IPS-18a (cell line): Measurements from ENCODE around the gene HOXB1.

Experiments used
- H3K27ac ChIP-seq: one replicate; pipeline ENCODE4 v1.5.1; 2013; ENCODE audit warnings: low read length
- H3K27me3 ChIP-seq: one replicate; pipeline ENCODE4 v1.6.1; 2013; ENCODE audit warnings: mild to moderate bottlenecking, low read length; ENCODE audit not compliant: control insufficient read depth, insufficient read depth
- H3K36me3 ChIP-seq: one replicate; pipeline ENCODE4 v1.6.1; 2013; ENCODE audit warnings: low read depth, low read length; ENCODE audit not compliant: control insufficient read depth
- H3K4me1 ChIP-seq: one replicate; pipeline ENCODE4 v1.6.1; 2013; ENCODE audit warnings: low read depth, low read length; ENCODE audit not compliant: control insufficient read depth
- H3K4me3 ChIP-seq: one replicate; pipeline ENCODE4 v1.5.1; 2013; ENCODE audit warnings: low read length
- H3K9ac ChIP-seq: one replicate; pipeline ENCODE4 v1.6.1; 2013; ENCODE audit warnings: mild to moderate bottlenecking, low read length, moderate library complexity
- H3K9me3 ChIP-seq: one replicate; pipeline ENCODE4 v1.6.1; 2013; ENCODE audit warnings: low read depth, low read length; ENCODE audit not compliant: control insufficient read depth

Gene HOXB1

GRCh38 chr17:48565022-48565554 lies 34.3 kb upstream of the HOXB1 start:
- H3K4me1 ChIP-seq, result peaks cover 4% of the 10 kb centered on the region
- no peaks in the 10 kb centered on the region for H3K36me3 ChIP-seq
- H3K4me3 ChIP-seq, result no peak overlapping the region
- H3K27me3 ChIP-seq, result peaks cover 100% of the 10 kb centered on the region
- no peak overlapping the region for H3K27ac ChIP-seq
- no peaks in the 10 kb centered on the region for H3K9me3 ChIP-seq
- no peak overlapping the region for H3K9ac ChIP-seq

GRCh38 chr17:48564188-48565021 lies 33.6 kb upstream of the HOXB1 start:
- no peaks in the 10 kb centered on the region for H3K36me3 ChIP-seq
- no peak overlapping the region for H3K4me3 ChIP-seq
- peaks cover 4% of the 10 kb centered on the region for H3K4me1 ChIP-seq
- H3K27me3 ChIP-seq, result peaks cover 100% of the 10 kb centered on the region
- no peak overlapping the region for H3K9ac ChIP-seq
- H3K9me3 ChIP-seq, result no peaks in the 10 kb centered on the region
- no peak overlapping the region for H3K27ac ChIP-seq

GRCh38 chr17:48563867-48564187 lies 33.0 kb upstream of the HOXB1 start:
- H3K36me3 ChIP-seq, result no peaks in the 10 kb centered on the region
- no peak overlapping the region for H3K9ac ChIP-seq
- no peaks in the 10 kb centered on the region for H3K9me3 ChIP-seq
- H3K4me3 ChIP-seq, result no peak overlapping the region
- H3K27ac ChIP-seq, result no peak overlapping the region
- peaks cover 100% of the 10 kb centered on the region for H3K27me3 ChIP-seq
- H3K4me1 ChIP-seq, result peaks cover 4% of the 10 kb centered on the region

- H3K36me3 ChIP-seq, result no peaks in the 10 kb centered on the region
- H3K27ac ChIP-seq, result no peak overlapping the region
- H3K9ac ChIP-seq, result no peak overlapping the region
- H3K4me1 ChIP-seq, result peaks cover 4% of the 10 kb centered on the region
- peaks cover 100% of the 10 kb centered on the region for H3K27me3 ChIP-seq
- no peak overlapping the region for H3K4me3 ChIP-seq
- no peaks in the 10 kb centered on the region for H3K9me3 ChIP-seq
These were observed 32.6 kb upstream of the HOXB1 start for GRCh38 chr17:48563385-48563838.

DNA sequence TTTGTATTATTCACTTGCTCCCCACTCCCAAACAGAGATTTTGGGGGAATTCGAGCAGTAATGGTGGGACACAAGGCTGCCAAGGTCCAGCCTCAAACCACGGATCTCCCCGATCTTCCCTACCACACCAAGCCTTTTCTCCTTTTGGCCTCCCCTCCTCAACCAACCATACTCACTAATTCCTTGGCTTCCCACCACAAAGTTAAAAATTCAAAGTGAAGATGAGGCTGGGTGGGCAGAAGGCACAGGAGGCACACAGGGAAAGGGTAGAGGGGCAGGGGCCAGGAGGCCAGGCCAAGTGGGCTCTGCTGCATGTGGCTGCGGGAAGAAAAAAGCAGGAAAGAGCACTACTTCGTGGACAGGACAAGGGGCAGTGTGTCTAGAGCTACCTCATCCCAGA lies 32.1 kb upstream of the HOXB1 start:
- no peaks in the 10 kb centered on the region for H3K36me3 ChIP-seq
- no peak overlapping the region for H3K4me3 ChIP-seq
- peaks cover 100% of the 10 kb centered on the region for H3K27me3 ChIP-seq
- H3K9ac ChIP-seq, result no peak overlapping the region
- no peak overlapping the region for H3K27ac ChIP-seq
- peaks cover 4% of the 10 kb centered on the region for H3K4me1 ChIP-seq
- no peaks in the 10 kb centered on the region for H3K9me3 ChIP-seq

DNA sequence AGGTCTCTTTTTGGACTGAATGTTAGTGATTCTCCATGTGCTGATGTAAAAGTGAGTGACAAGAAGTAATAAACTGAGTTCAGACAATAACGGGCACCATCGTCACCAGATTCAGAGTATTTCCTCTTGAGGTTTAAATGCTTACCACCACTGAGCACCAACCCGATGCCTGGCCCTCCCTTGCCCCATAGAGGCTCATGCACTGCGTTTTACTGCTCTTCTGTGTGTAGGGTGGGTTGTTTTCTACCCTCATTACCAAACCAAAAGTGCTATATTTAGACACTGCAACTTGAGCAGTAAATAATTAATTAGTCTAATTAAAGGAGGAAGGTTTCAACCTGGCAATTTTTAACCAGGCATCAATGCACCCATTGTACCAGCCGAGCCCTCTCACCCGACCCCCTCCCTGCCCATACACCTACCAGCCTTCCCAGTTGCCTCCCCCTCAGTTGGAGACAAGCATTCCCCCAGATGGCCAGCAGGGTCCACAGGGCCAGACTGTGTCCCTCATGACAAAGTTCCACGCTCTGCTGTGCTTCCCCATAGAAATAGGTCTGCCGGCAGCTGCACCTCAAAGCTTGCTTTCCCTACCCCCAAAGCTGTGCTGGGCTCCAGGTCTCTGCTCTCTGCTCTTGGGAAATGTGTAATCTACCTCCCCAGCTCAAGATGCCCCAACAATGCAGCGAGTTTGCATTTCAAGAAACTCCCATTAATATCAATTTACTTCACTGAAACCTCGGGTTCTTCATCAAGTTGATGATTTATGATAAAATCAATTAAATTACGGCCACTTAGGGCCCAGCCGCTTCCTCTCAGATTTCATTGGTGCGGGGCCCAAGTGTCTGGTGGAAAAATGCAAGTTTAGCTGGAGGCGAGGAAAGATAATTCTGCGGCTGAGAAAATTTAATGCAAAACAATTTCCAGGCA lies 31.3 kb upstream of the HOXB1 start:
- Histone ChIP-seq H3K36me3 (no peaks in the 10 kb centered on the region), H3K9ac (no peak overlapping the region), H3K4me3 (no peak overlapping the region), H3K27me3 (peaks cover 100% of the 10 kb centered on the region), H3K9me3 (no peaks in the 10 kb centered on the region), H3K27ac (no peak overlapping the region), H3K4me1 (no peaks in the 10 kb centered on the region)

- Histone ChIP-seq H3K9ac (no peak overlapping the region), H3K4me1 (no peaks in the 10 kb centered on the region), H3K4me3 (no peak overlapping the region), H3K27me3 (peaks cover 100% of the 10 kb centered on the region), H3K9me3 (no peaks in the 10 kb centered on the region), H3K36me3 (no peaks in the 10 kb centered on the region), H3K27ac (no peak overlapping the region)
These were observed 29.3 kb upstream of the HOXB1 start for GRCh38 chr17:48559840-48560817.

GRCh38 chr17:48559122-48559839 lies 28.5 kb upstream of the HOXB1 start:
- Histone ChIP-seq H3K36me3 (no peaks in the 10 kb centered on the region), H3K4me1 (no peaks in the 10 kb centered on the region), H3K9ac (no peak overlapping the region), H3K27ac (no peak overlapping the region), H3K27me3 (peaks cover 100% of the 10 kb centered on the region), H3K4me3 (no peak overlapping the region), H3K9me3 (no peaks in the 10 kb centered on the region)

DNA sequence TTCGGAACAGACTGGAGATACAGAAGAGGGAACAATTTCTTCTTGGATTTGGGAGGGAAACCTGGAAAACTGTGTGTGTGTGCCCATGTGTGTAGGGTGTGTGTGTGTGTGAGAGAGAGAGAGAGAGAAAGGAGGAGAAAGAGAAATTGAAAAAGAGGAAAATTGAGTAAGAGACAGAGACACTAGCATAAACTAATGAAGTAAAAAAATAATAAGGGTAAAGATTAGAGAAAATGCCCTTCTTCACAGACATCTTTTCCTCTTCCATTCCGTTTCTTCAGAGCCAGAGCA lies 28.0 kb upstream of the HOXB1 start:
- no peak overlapping the region for H3K9ac ChIP-seq
- no peak overlapping the region for H3K27ac ChIP-seq
- no peak overlapping the region for H3K4me3 ChIP-seq
- no peaks in the 10 kb centered on the region for H3K9me3 ChIP-seq
- no peaks in the 10 kb centered on the region for H3K4me1 ChIP-seq
- no peaks in the 10 kb centered on the region for H3K36me3 ChIP-seq
- H3K27me3 ChIP-seq, result peaks cover 100% of the 10 kb centered on the region

- no peak overlapping the region for H3K27ac ChIP-seq
- H3K36me3 ChIP-seq, result no peaks in the 10 kb centered on the region
- H3K9ac ChIP-seq, result no peak overlapping the region
- H3K9me3 ChIP-seq, result no peaks in the 10 kb centered on the region
- no peaks in the 10 kb centered on the region for H3K4me1 ChIP-seq
- peaks cover 100% of the 10 kb centered on the region for H3K27me3 ChIP-seq
- no peak overlapping the region for H3K4me3 ChIP-seq
These were observed 27.4 kb upstream of the HOXB1 start for GRCh38 chr17:48558057-48558830.
